Measurements from ENCODE around the gene KRTAP3-3. TPM values are rescaled to one million over a fixed set of nuclear protein-coding genes. Genes with fewer than 3 reads are reported as not detected.

The KRTAP3-3 gene
- total RNA-seq, 3 donors from 2014 or later (not counting 1 experiment from before 2014, with no cell fraction given) = not detected

Other genes starting within 250 kb of the KRTAP3-3 start
- not detected for gene KRT25, start 238.8 kb downstream of the KRTAP3-3 start, total RNA-seq
- not detected for gene KRT26, start 222.0 kb downstream of the KRTAP3-3 start, total RNA-seq
- not detected for gene KRT27, start 211.6 kb downstream of the KRTAP3-3 start, total RNA-seq
- gene KRT28, start 194.2 kb downstream of the KRTAP3-3 start, total RNA-seq = not detected
- 10 to 100 TPM; 23.6 to 35.9 (median 25.5) TPM for gene KRT10, start 171.6 kb downstream of the KRTAP3-3 start, total RNA-seq
- gene KRT12, start 126.9 kb downstream of the KRTAP3-3 start, total RNA-seq = not detected
- gene KRT20, start 108.9 kb downstream of the KRTAP3-3 start, total RNA-seq = not detected
- gene KRT23, start 56.5 kb downstream of the KRTAP3-3 start, total RNA-seq = under 1 TPM in 1 of 3 donors, not detected in 2; 0.83 TPM
- not detected for gene KRT39, start 27.2 kb downstream of the KRTAP3-3 start, total RNA-seq
- gene KRT40, start 9.8 kb downstream of the KRTAP3-3 start, total RNA-seq = not detected
- not detected for gene KRTAP3-2, start 5.7 kb upstream of the KRTAP3-3 start, total RNA-seq
- not detected for gene KRTAP3-1, start 15.0 kb upstream of the KRTAP3-3 start, total RNA-seq
- not detected for gene KRTAP1-5, start 33.0 kb upstream of the KRTAP3-3 start, total RNA-seq
- gene KRTAP1-4, start 36.0 kb upstream of the KRTAP3-3 start, total RNA-seq = not detected
- not detected for gene KRTAP1-3, start 40.7 kb upstream of the KRTAP3-3 start, total RNA-seq
- gene KRTAP1-1, start 47.3 kb upstream of the KRTAP3-3 start, total RNA-seq = not detected
- not detected for gene KRTAP2-1, start 53.2 kb upstream of the KRTAP3-3 start, total RNA-seq
- not detected for gene KRTAP2-2, start 61.1 kb upstream of the KRTAP3-3 start, total RNA-seq
- not detected for gene KRTAP2-3, start 66.0 kb upstream of the KRTAP3-3 start, total RNA-seq
- not detected for gene KRTAP2-4, start 71.7 kb upstream of the KRTAP3-3 start, total RNA-seq
- gene KRTAP4-7, start 90.0 kb upstream of the KRTAP3-3 start, total RNA-seq = not detected
- gene KRTAP4-8, start 104.0 kb upstream of the KRTAP3-3 start, total RNA-seq = not detected
- gene KRTAP4-16, start 108.0 kb upstream of the KRTAP3-3 start, total RNA-seq = not detected
- not detected for gene KRTAP4-9, start 111.2 kb upstream of the KRTAP3-3 start, total RNA-seq
- gene KRTAP4-11, start 124.2 kb upstream of the KRTAP3-3 start, total RNA-seq = not detected
- gene KRTAP4-12, start 130.0 kb upstream of the KRTAP3-3 start, total RNA-seq = not detected
- gene KRTAP4-6, start 146.4 kb upstream of the KRTAP3-3 start, total RNA-seq = not detected
- gene KRTAP4-5, start 155.7 kb upstream of the KRTAP3-3 start, total RNA-seq = not detected
- gene KRTAP4-4, start 166.6 kb upstream of the KRTAP3-3 start, total RNA-seq = not detected
- gene KRTAP4-3, start 174.1 kb upstream of the KRTAP3-3 start, total RNA-seq = not detected
- gene KRTAP4-2, start 184.1 kb upstream of the KRTAP3-3 start, total RNA-seq = not detected
- not detected for gene KRTAP4-1, start 190.7 kb upstream of the KRTAP3-3 start, total RNA-seq
- not detected for gene KRTAP9-1, start 195.7 kb upstream of the KRTAP3-3 start, total RNA-seq
- gene KRTAP9-2, start 232.5 kb upstream of the KRTAP3-3 start, total RNA-seq = not detected
- not detected for gene KRTAP9-3, start 238.3 kb upstream of the KRTAP3-3 start, total RNA-seq
- gene KRTAP9-8, start 243.8 kb upstream of the KRTAP3-3 start, total RNA-seq = not detected